Left lung (tissue), 10 donors: ENCODE results near the gene P4HTM. TPM values are rescaled to one million over a fixed set of nuclear protein-coding genes. Genes with fewer than 3 reads are reported as not detected.
A peak's percentile ranks its signal among the peaks of the same experiment; 100 is the strongest.

Source experiments
- ATAC-seq: fragments of 200-7000 bp; cut with Tn5 transposase; one replicate; pipeline ENCODE4 v1.9.1; 2020; ENCODE audit warnings: moderate library complexity
- DNase-seq, 4 donors: peaks; one replicate each; pipeline ENCODE4 v3.0.0-alpha.2; 2013 to 2020
- H3K27ac ChIP-seq, 2 donors: fragments of 200-600 bp; sonication (generic) in 1 of 2; one replicate each; pipeline versions ENCODE4 v1.5.0 to v1.8.0; 2020 to 2021
- H3K27me3 ChIP-seq, 2 donors: fragments of 200-600 bp; sonication (generic) in 1 of 2; one replicate each; pipeline versions ENCODE4 v1.5.0 to v1.8.0; 2020 to 2021
- H3K36me3 ChIP-seq, 2 donors: fragments of 200-600 bp; sonication (generic) in 1 of 2; one replicate each; pipeline versions ENCODE4 v1.5.0 to v1.8.0; 2020 to 2021
- H3K4me1 ChIP-seq, 2 donors: fragments of 200-600 bp; one replicate each; pipeline ENCODE4 v1.8.0; 2021
- H3K4me3 ChIP-seq, 2 donors: fragments of 200-600 bp; sonication (generic) in 1 of 2; one replicate each; pipeline versions ENCODE4 v1.5.0 to v1.8.0; 2020 to 2021; ENCODE audit warnings: mild to moderate bottlenecking in 1 of 2
- H3K9me3 ChIP-seq, 2 donors: fragments of 200-600 bp; sonication (generic) in 1 of 2; one replicate each; pipeline versions ENCODE4 v1.5.0 to v1.8.0; 2020 to 2021
- intact Hi-C, 2 donors: fragments of 100-400 bp; cut with DNase I; formaldehyde crosslinking; loops; one replicate each; pipeline versions ENCODE4 v1.11.2 to v1.14.2; 2022
- polyA plus RNA-seq, 6 donors: library from polyadenylated mRNA; unstranded; fragments of 120-200 nt; gene quantifications; one replicate each; pipeline ENCODE4 v1.2.1, GENCODE V29; 2013; ENCODE audit not compliant: insufficient read length in 6 of 6
- total RNA-seq, 2 donors: library from RNA; stranded (reverse); fragmentation: NEBNext Ultra II Directional; extraction: Animal tissue kit (Norgen Biotek cat#: 25700); gene quantifications; one replicate each; pipeline ENCODE4 v1.2.1, GENCODE V29; 2021
- TF ChIP-seq, protein P1 (sequence below), 2 donors: fragments of 200-600 bp; sonication (generic) in 1 of 2; IDR thresholded peaks; one replicate each; pipeline versions ENCODE4 v1.5.0 to v1.8.0; 2021; ENCODE audit warnings: antibody characterized with exemption in 2 of 2
- donor health status: DM: no; HTN: yes; CAD: no.
- donor health status: DM: no; HTN: no; CAD: no.

The P4HTM gene
- total and polyA plus RNA-seq, 8 donors = 26.6 to 43.1 (median 39.7) TPM

DNA sequence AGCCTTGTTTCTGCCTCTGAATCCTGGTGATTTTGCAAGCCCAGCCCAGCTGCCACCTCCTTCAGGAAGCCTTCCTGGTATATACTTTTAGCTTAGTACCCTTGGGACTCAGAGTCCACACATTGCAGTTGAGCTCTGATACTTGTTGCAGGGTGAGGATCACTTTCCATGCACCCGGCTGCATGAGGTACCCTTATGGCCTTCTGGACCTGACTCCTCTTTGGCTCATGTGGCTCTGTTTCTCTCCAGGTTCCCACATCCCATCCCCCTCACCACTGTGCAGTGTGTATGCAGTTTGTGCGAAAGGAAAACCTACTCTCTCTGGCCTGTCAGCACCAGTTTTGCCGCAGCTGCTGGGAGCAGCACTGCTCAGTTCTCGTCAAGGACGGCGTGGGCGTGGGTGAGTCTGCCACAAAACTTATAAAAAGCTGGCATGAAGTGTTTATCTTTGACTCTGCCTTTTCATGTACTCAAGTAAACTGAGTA is 23.1 kb upstream of the P4HTM start:
- no peaks in the 10 kb centered on the region for H3K27me3 ChIP-seq
- no peaks in the 10 kb centered on the region for H3K9me3 ChIP-seq
- no peak overlapping the region for H3K27ac ChIP-seq
- no peaks in the 10 kb centered on the region for H3K4me1 ChIP-seq
- intact Hi-C loops = no loop called here
- ATAC-seq = peak; percentile 79
- peaks cover 0 to 93% of the 10 kb centered on the region in 2 donors for H3K36me3 ChIP-seq
- no peak for DNase-seq
- TF ChIP-seq, protein P1, sequence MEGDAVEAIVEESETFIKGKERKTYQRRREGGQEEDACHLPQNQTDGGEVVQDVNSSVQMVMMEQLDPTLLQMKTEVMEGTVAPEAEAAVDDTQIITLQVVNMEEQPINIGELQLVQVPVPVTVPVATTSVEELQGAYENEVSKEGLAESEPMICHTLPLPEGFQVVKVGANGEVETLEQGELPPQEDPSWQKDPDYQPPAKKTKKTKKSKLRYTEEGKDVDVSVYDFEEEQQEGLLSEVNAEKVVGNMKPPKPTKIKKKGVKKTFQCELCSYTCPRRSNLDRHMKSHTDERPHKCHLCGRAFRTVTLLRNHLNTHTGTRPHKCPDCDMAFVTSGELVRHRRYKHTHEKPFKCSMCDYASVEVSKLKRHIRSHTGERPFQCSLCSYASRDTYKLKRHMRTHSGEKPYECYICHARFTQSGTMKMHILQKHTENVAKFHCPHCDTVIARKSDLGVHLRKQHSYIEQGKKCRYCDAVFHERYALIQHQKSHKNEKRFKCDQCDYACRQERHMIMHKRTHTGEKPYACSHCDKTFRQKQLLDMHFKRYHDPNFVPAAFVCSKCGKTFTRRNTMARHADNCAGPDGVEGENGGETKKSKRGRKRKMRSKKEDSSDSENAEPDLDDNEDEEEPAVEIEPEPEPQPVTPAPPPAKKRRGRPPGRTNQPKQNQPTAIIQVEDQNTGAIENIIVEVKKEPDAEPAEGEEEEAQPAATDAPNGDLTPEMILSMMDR (IDR thresholded peaks at IDR 0.05) = no peak
- no peak overlapping the region for H3K4me3 ChIP-seq

DNA sequence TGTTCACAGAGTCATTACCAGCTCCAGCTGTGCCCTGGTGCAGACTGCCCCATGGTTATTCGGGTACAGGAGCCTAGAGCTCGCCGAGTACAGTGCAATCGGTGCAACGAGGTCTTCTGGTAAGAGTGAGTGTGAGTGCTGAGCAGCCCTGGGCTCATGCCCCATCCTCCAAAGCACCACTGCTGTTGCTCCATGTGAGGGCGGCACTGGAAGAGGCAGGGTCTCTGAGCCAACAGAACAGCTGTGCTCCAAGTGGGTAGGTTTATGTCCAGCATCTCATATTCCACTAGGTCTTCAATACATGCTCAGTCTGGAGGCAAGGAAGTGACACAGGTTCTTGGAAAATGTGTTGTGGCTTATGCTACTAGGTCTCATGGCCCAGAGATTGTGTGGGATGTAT is 19.5 kb upstream of the P4HTM start:
- Histone ChIP-seq H3K36me3 (peaks cover 0 to 100% of the 10 kb centered on the region in 2 donors), H3K27ac (no peak overlapping the region), H3K27me3 (no peaks in the 10 kb centered on the region), H3K9me3 (no peaks in the 10 kb centered on the region), H3K4me1 (no peaks in the 10 kb centered on the region), H3K4me3 (no peak overlapping the region)
- intact Hi-C loops = no loop called here
- DNase-seq (no peak), ATAC-seq (no peak)
- TF ChIP-seq, protein P1 (IDR thresholded peaks at IDR 0.05) = no peak

DNA sequence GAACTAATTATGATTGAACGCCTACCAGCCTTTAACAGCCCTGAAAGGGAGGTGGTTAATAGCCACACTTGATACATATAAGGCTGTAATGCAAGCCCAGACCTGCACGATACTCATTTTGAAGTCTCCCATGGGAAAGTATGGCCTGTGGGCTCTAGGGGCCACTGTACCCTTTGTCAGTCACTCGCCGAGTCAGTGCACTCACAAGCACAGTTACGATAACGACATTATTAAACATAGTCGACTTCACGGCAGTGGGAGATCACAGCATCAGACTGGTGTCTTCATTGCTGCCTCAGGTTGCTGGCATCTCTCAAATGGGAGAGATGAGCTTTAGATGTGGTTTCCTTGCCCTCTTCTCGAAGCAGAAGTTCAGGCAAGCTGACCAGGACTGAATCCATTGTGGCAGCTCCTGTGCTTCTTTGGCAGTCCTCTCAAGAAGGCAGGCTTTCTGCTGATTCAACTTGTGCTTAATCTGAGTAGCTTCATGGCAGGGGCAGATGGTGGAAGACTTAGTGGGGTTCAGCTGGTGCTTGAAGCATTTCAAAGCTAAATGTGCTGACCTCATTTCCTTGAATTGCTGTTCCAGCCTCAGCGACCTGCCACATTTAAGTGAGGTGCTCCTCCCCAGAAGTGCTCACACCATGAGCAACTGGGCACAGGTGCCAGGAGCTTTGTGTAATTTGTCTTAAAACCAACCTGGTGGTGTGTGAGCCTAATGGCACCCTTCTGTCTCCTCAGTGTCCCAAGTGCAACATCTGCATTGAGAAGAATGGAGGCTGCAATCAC is 15.8 kb upstream of the P4HTM start:
- H3K9me3 ChIP-seq = no peaks in the 10 kb centered on the region
- intact Hi-C loops = no loop called here

DNA sequence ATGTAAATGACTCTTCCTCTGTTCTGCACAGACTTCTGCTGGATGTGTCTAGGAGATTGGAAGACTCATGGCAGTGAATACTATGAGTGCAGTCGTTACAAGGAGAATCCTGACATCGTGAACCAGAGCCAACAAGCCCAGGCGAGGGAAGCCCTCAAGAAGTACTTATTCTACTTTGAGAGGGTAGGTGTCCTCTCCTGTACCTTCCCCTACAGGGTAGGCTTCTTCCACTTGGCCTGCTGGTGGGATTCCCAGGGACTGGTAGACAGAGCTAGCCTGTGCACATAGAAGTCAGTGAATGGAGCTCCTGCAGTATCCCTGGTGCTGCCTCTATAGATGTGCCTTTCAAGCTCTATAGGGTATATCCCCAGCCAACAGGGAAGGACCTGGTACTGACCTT is 10.6 kb upstream of the P4HTM start:
- intact Hi-C loops = no loop called here
- TF ChIP-seq, protein P1 (IDR thresholded peaks at IDR 0.05) = no peak

More for the DNA sequence above, 15.8 kb upstream of the P4HTM start:
- ATAC-seq = no peak
- Histone ChIP-seq H3K4me1 (no peaks in the 10 kb centered on the region), H3K36me3 (peaks cover 0 to 98% of the 10 kb centered on the region in 2 donors), H3K4me3 (no peak overlapping the region), H3K27me3 (no peaks in the 10 kb centered on the region), H3K27ac (no peak overlapping the region)
- TF ChIP-seq, protein P1 (IDR thresholded peaks at IDR 0.05) = no peak
- no peak for DNase-seq

GRCh38 chr3:48980295-48980694 is 9.7 kb upstream of the P4HTM start:
- H3K36me3 ChIP-seq = peaks cover 0 to 98% of the 10 kb centered on the region in 2 donors
- no peak for ATAC-seq
- intact Hi-C loops = no loop called here

More for the DNA sequence above, 10.6 kb upstream of the P4HTM start:
- H3K36me3 ChIP-seq = peaks cover 0 to 98% of the 10 kb centered on the region in 2 donors
- H3K27me3 ChIP-seq = no peaks in the 10 kb centered on the region
- no peaks in the 10 kb centered on the region for H3K4me1 ChIP-seq
- DNase-seq = no peak
- H3K9me3 ChIP-seq = no peaks in the 10 kb centered on the region
- no peak overlapping the region for H3K4me3 ChIP-seq
- H3K27ac ChIP-seq = no peak overlapping the region
- ATAC-seq = no peak

More at GRCh38 chr3:48980295-48980694, 9.7 kb upstream of the P4HTM start:
- Histone ChIP-seq H3K4me1 (no peaks in the 10 kb centered on the region), H3K9me3 (no peaks in the 10 kb centered on the region), H3K27ac (no peak overlapping the region), H3K4me3 (no peak overlapping the region), H3K27me3 (no peaks in the 10 kb centered on the region)
- TF ChIP-seq, protein P1 (IDR thresholded peaks at IDR 0.05) = no peak
- DNase-seq = no peak
